ENCODE data around the gene LRRFIP1.

GRCh38 chr2:237715459-237715947 lies 88.1 kb downstream of the LRRFIP1 start:
- TF ChIP-seq TEAD4 (IDR thresholded peaks at IDR 0.05; ENCODE audit: borderline replicate concordance, insufficient read depth) = no peak
- no peak for TF ChIP-seq MAX (IDR thresholded peaks at IDR 0.05; ENCODE audit: low read depth)
- no peak for TF ChIP-seq CTCF (IDR thresholded peaks at IDR 0.05)
- no peak for TF ChIP-seq NRF1 (IDR thresholded peaks at IDR 0.05; ENCODE audit: low read depth, low read length)
- no peak for TF ChIP-seq FOXM1 (IDR thresholded peaks at IDR 0.05; ENCODE audit: low read depth)
- no peak for TF ChIP-seq RFX5 (IDR thresholded peaks at IDR 0.05; ENCODE audit: low read length)
- TF ChIP-seq SIN3A (IDR thresholded peaks at IDR 0.05; ENCODE audit: borderline replicate concordance, low read depth, low read length) = no peak
- no peak for TF ChIP-seq POLR2AphosphoS5 (IDR thresholded peaks at IDR 0.05; ENCODE audit: low read depth, low read length)
- TF ChIP-seq GABPA (IDR thresholded peaks at IDR 0.05; ENCODE audit: low read depth) = no peak
- TF ChIP-seq USF2 (IDR thresholded peaks at IDR 0.05; ENCODE audit: borderline replicate concordance, low read depth, low read length) = no peak
- TF ChIP-seq TCF12 (IDR thresholded peaks at IDR 0.05) = no peak

Data from SK-N-SH (cell line).